Osteocyte (in vitro differentiated cells): ENCODE data around the gene HRH2. TPM values are rescaled to one million over a fixed set of nuclear protein-coding genes. Genes with fewer than 3 reads are reported as not detected.
"Not testable (repeated sequence)": the region's sequence is repeated elsewhere in the genome, so short reads cannot be mapped to it uniquely, and the experiment has no call there.

Experiments
- DNase-seq: peaks from one replicate; pipeline ENCODE4 v3.0.0; 2021; ENCODE audit warnings: mixed read lengths; ENCODE audit not compliant: unreplicated experiment; ENCODE audit errors: extremely low spot score
- H3K27ac Mint-ChIP-seq: one replicate; pipeline ENCODE4 v1.8.0; 2021; ENCODE audit warnings: mild to moderate bottlenecking, mixed read lengths; ENCODE audit not compliant: unreplicated experiment
- H3K27me3 Mint-ChIP-seq: one replicate; pipeline ENCODE4 v1.8.0; 2021; ENCODE audit warnings: mixed read lengths; ENCODE audit not compliant: unreplicated experiment
- H3K36me3 Mint-ChIP-seq: one replicate; pipeline ENCODE4 v1.8.0; 2021; ENCODE audit warnings: mixed read lengths; ENCODE audit not compliant: unreplicated experiment
- H3K4me1 Mint-ChIP-seq: one replicate; pipeline ENCODE4 v1.8.0; 2021; ENCODE audit warnings: mixed read lengths; ENCODE audit not compliant: unreplicated experiment
- H3K4me3 Mint-ChIP-seq: one replicate; pipeline ENCODE4 v1.8.0; 2021; ENCODE audit warnings: mild to moderate bottlenecking, moderate library complexity, mixed read lengths; ENCODE audit not compliant: unreplicated experiment
- H3K9me3 Mint-ChIP-seq: one replicate; pipeline ENCODE4 v1.8.0; 2021; ENCODE audit warnings: mixed read lengths; ENCODE audit not compliant: unreplicated experiment
- CTCF ChIP-seq: fragments of 200-600 bp; sonication (generic); IDR thresholded peaks from 2 replicates; pipeline ENCODE4 v1.5.0; 2021; ENCODE audit warnings: antibody characterized with exemption, mild to moderate bottlenecking, moderate library complexity
- total RNA-seq: library from RNA; stranded (reverse); gene quantifications from 2 replicates; pipeline ENCODE4 v1.2.1, GENCODE V29; 2021

HRH2 gene
- total RNA-seq, 1 donor from 2014 or later = not detected

- no peaks in the 10 kb centered on the region for H3K9me3 Mint-ChIP-seq
- H3K36me3 Mint-ChIP-seq = no peaks in the 10 kb centered on the region
- H3K27me3 Mint-ChIP-seq = no peaks in the 10 kb centered on the region
- DNase-seq = peak; percentile 63
- no peaks in the 10 kb centered on the region for H3K4me1 Mint-ChIP-seq
- no peak for TF ChIP-seq CTCF
- no peak overlapping the region for H3K4me3 Mint-ChIP-seq
- H3K27ac Mint-ChIP-seq = no peak overlapping the region
These were observed 91.7 kb downstream of the HRH2 start for GRCh38 chr5:175749591-175749990.

GRCh38 chr5:175750511-175750931 lies 92.7 kb downstream of the HRH2 start:
- no peak for TF ChIP-seq CTCF
- H3K27me3 Mint-ChIP-seq = no peaks in the 10 kb centered on the region
- H3K27ac Mint-ChIP-seq = no peak overlapping the region
- H3K36me3 Mint-ChIP-seq = no peaks in the 10 kb centered on the region
- H3K4me1 Mint-ChIP-seq = no peaks in the 10 kb centered on the region
- no peak overlapping the region for H3K4me3 Mint-ChIP-seq
- H3K9me3 Mint-ChIP-seq = peaks cover 4% of the 10 kb centered on the region
- peak; percentile 77 for DNase-seq

GRCh38 chr5:175751369-175751768 lies 93.5 kb downstream of the HRH2 start:
- no peaks in the 10 kb centered on the region for H3K4me1 Mint-ChIP-seq
- TF ChIP-seq CTCF = no peak
- H3K9me3 Mint-ChIP-seq = peaks cover 4% of the 10 kb centered on the region
- no peak overlapping the region for H3K4me3 Mint-ChIP-seq
- H3K36me3 Mint-ChIP-seq = no peaks in the 10 kb centered on the region
- H3K27me3 Mint-ChIP-seq = no peaks in the 10 kb centered on the region
- no peak for DNase-seq
- no peak overlapping the region for H3K27ac Mint-ChIP-seq

- DNase-seq = peak; percentile 73
- no peaks in the 10 kb centered on the region for H3K4me1 Mint-ChIP-seq
- H3K27me3 Mint-ChIP-seq = no peaks in the 10 kb centered on the region
- no peak overlapping the region for H3K27ac Mint-ChIP-seq
- no peak for TF ChIP-seq CTCF
- no peak overlapping the region for H3K4me3 Mint-ChIP-seq
- peaks cover 4% of the 10 kb centered on the region for H3K9me3 Mint-ChIP-seq
- no peaks in the 10 kb centered on the region for H3K36me3 Mint-ChIP-seq
These were observed 95.1 kb downstream of the HRH2 start for GRCh38 chr5:175752826-175753535.

GRCh38 chr5:175753536-175754402 lies 95.9 kb downstream of the HRH2 start:
- no peaks in the 10 kb centered on the region for H3K27me3 Mint-ChIP-seq
- TF ChIP-seq CTCF = no peak
- peak; percentile 57 for DNase-seq
- peaks cover 4% of the 10 kb centered on the region for H3K9me3 Mint-ChIP-seq
- H3K27ac Mint-ChIP-seq = no peak overlapping the region
- H3K36me3 Mint-ChIP-seq = no peaks in the 10 kb centered on the region
- no peaks in the 10 kb centered on the region for H3K4me1 Mint-ChIP-seq
- H3K4me3 Mint-ChIP-seq = no peak overlapping the region

- not testable (repeated sequence) for DNase-seq, H3K9me3 Mint-ChIP-seq, H3K27me3 Mint-ChIP-seq, H3K4me3 Mint-ChIP-seq, H3K36me3 Mint-ChIP-seq, H3K27ac Mint-ChIP-seq, H3K4me1 Mint-ChIP-seq
These were observed 102.1 kb downstream of the HRH2 start for GRCh38 chr5:175759991-175760390.
